Activated CD4-positive, CD25-positive, alpha-beta regulatory T cell treated with anti-CD3 and anti-CD28 coated beads, Interleukin-2, amount 50 U/mL, for 72 hours (primary cell): Measurements from ENCODE around the gene FAM131B.

Experiments
- DNase-seq: peaks from one replicate; pipeline ENCODE4 v3.0.0; 2021

Gene FAM131B

GRCh38 chr7:143382126-143382790 is 19.7 kb upstream of the FAM131B start:
- no peak for DNase-seq

- DNase-seq: no peak
Measured at GRCh38 chr7:143381427-143382125, 19.1 kb upstream of the FAM131B start.

- DNase-seq: peak; percentile 89
Measured at GRCh38 chr7:143380646-143381426, 18.3 kb upstream of the FAM131B start, which contains the start of gene ZYX. Gene ZYX (plus strand): TSS chr7:143381345. CDS start chr7:143381572, 227 bp downstream.

- DNase-seq: peak; percentile 89
Measured at GRCh38 chr7:143380260-143380645, 17.7 kb upstream of the FAM131B start.

GRCh38 chr7:143379611-143380259 is 17.2 kb upstream of the FAM131B start:
- DNase-seq: no peak

- no peak for DNase-seq
Measured at GRCh38 chr7:143376396-143376795, 13.9 kb upstream of the FAM131B start.

GRCh38 chr7:143375298-143376034 is 13.0 kb upstream of the FAM131B start:
- no peak for DNase-seq

- no peak for DNase-seq
Measured at GRCh38 chr7:143374561-143374960, 12.0 kb upstream of the FAM131B start.

- DNase-seq: no peak
Measured at GRCh38 chr7:143373255-143373794, 10.8 kb upstream of the FAM131B start.

- DNase-seq: no peak
Measured at GRCh38 chr7:143372070-143372469, 9.6 kb upstream of the FAM131B start.

- no peak for DNase-seq
Measured at GRCh38 chr7:143369678-143370651, 7.5 kb upstream of the FAM131B start.

GRCh38 chr7:143368387-143368786 is 5.9 kb upstream of the FAM131B start:
- no peak for DNase-seq

GRCh38 chr7:143367972-143368371 is 5.5 kb upstream of the FAM131B start:
- peak; percentile 7 for DNase-seq

GRCh38 chr7:143363016-143363937 is 764 bp upstream of the FAM131B start:
- no peak for DNase-seq

- DNase-seq: no peak
Measured at GRCh38 chr7:143361552-143362130, 872 bp downstream of the FAM131B start.

- DNase-seq: no peak
Measured at GRCh38 chr7:143360788-143361551, 1.5 kb downstream of the FAM131B start.

GRCh38 chr7:143359771-143360353 is 2.7 kb downstream of the FAM131B start:
- DNase-seq: no peak

GRCh38 chr7:143358626-143359025 is 3.9 kb downstream of the FAM131B start:
- DNase-seq: no peak
